Central memory CD4-positive, alpha-beta T cell (primary cell): Measurements from ENCODE around the gene LCN1.
"Not testable (repeated sequence)": the region's sequence is repeated elsewhere in the genome, so short reads cannot be mapped to it uniquely, and the experiment has no call there.

Experiments
- DNase-seq: peaks from one replicate; pipeline ENCODE4 v3.0.0; 2022

The LCN1 gene

DNA sequence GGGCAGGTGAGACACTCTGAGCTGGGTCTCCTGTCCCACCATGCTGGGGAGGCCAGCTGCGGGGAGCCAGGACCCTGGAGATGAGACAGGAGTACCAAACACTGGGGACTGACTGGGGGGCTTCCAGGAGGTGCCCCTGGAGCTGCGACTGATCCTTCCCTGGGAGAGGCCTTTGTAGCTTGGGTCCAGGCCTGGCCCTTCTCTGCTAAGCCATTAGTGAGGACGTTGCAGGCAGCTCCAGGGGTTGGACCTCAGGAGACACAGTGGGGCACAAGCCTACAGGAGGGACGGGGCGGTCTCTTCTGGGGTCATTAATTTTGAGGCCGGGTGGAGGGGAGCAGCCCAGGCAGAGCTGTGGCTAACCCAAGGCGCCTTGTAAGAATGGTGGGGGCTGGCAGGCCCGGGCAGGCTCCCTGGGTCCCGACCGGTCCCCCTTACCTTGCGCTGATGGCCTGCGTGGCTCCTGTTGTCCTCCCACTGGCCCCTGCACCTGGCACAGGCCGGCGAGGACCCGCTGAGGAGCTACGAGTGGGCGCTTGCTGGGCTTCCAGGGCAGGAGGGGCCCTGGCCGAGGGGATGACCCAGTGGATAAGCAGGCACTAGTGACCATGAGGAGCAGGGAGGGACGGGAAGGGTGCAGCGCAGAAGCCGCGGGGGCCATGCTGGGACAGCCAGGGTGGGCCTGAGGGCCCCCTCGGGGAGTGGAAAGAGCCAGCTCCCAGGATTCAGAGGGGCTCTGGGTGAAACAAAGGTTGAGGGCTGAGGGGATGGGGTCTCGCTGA lies 15.6 kb upstream of the LCN1 start:
- no peak for DNase-seq

GRCh38 chr9:135506327-135507103 lies 14.7 kb upstream of the LCN1 start:
- DNase-seq, result no peak

DNA sequence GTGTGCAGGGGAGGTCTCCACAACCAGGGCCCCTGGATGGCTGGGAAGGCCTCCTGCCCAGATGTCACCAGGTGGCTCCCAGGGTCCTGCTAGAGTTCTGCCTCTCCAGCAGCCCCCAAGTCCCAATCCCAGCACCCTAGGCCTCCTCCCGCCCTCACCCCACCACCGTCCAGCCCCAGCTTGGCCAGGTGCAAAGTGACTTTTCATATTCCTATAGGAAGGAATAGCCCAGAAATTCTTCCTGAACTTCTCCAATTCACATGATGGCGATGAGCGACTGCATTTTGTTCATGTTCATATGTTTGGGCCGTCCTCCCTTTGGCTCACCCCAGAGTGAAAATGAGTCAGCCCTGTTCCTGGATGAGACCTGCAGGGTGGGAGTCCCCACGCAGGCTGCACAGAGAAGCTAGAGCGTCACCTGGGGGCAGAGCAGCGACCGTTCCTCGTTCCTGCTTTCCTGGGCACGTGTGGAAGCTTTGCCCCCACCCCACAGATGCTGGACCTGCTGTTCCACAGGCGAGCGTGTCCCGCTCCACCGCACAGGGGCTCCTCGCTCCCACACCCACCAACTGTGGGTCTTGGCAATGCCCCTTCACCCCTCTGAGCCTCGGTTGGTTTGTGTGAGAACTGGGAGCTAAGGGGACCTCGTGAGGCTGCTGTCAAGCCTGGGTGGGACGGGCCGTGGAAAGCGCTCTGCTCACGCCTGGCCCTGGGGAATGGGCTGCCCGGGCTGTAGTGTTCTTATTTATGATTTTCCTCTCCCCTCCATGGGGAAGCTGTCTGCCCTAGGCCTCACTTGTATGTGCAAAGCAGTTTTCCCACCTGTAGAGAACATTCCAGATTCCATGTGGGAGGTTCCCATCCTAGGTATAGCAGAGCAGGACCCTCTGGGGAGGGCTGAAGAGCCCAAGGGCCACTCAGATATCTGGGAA lies 13.9 kb upstream of the LCN1 start:
- DNase-seq, result no peak

GRCh38 chr9:135508211-135508820 lies 12.9 kb upstream of the LCN1 start:
- DNase-seq, result no peak

- DNase-seq, result no peak
These were observed 11.8 kb upstream of the LCN1 start for GRCh38 chr9:135509458-135509857.

- DNase-seq, result no peak
These were observed 9.0 kb upstream of the LCN1 start for GRCh38 chr9:135512241-135512603.

DNA sequence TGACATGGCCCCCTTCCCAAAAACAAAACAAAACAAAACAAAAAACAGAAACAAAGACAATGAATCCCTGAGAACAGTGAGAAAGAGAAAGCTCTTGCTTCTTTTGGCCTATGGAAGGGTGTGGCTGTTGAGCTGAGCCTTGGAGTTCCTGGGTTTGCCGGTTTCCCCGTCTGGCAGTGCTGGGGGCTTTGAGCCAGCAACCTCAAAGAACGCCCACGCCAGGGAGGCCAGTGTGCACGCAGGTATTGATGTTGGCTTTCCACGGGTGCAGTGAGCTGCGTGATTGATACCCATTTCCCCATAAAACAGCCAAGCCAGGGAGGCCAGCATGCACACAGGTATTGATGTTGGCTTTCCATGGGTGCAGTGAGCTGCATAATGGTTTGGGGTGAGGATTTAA lies 8.3 kb upstream of the LCN1 start:
- DNase-seq, result no peak

DNA sequence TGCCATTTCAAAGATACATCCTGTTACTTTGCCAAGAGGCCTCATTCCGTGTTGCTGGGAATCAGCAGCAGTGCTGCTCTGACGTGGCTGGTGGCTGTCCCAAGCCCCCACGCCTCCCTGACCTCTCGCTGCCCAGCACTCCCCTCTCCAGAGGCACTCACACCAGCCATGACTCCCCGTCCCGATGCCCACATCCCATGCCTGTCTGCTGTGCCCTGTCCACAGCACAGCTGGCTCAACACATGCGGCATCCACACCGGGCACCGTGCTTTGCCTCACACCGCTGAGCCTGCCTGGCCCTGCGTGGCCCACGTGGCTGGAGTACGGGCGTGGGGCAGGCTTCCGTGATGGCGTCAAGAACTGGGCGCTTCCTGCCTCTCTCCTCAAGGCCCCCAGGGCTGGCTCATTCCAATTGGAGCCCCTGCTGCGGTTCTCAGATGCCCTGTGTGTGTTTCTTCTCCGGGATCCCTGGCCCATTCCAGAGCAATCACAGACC lies 7.8 kb upstream of the LCN1 start:
- no peak for DNase-seq

- DNase-seq, result not testable (repeated sequence)
These were observed 7.3 kb upstream of the LCN1 start for GRCh38 chr9:135513906-135514305.

DNA sequence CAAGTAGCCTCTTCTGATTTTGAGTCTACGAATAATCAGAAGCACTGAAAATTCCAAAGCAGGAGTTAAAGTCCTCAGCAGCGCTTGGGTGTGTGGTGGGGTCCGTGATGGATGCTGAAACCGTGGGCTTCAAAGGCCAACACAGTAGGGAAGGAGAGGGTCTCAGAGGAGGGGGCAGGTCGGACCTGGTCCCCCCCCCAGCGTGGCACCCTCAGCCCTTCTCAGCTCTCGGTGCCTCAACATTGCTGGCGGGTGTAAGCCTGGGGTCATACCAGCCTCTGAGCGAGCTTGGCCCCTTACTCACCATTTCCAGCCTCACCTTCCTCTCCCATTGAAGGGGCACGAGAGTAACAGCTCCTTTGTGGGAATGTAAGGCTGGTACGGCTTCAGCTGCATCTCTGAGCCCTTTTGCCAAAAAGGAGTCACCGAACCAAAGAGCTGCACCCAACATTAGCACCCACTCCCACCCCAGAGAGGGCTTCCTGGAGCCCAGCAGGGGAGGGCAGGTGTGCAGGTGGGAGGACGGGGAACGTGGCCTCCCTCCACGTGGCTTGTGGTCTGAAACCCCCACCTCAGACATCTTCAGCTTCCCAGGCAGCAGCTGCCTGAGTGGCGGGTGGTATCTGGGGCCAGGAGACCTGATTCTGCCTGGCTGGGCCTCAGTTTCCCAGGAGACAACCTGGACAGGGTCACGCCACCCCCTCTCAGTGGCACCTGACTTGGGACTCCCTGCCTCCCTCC lies 6.7 kb upstream of the LCN1 start:
- DNase-seq, result no peak

DNA sequence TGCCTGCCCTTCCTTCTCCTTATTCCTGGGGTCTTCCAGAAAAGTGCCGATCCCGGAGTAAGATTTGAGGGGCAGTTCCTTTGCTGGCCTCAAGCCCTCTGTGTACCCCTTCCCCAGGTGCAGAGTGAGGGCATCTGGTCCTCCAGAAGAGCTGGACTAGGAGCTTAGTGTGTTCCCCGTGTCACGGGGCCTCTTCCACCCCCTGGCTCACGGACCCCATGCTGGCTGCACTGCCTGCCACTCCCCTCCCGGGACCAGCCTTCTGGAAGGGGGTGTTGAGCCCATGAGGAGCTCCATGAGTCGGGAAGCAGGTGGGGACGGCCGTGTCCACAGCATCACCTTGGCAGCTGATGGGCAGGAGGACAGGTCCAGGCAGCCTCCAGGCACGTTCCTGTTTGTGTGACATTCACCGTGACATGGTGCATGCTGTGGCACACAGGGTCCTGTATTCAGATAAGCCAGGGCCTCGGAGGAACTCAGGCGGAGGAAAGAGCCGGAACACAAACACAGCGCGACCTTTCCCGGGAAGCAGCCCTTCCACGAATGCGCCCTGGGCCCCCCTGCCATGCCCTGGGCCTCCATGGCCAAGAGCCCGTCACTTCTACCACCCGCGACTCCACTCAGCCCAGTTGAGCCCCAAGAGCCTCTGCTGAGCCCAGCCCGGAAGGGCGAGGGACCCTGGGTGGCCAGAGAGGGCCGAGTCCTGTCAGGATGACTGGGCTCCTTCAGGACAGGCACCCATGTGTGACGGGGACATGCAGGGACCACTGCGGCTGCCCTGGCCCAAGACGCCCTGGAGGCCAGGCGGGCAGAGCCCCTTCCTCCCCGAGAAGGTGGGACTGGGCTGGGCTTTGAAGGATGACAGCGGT lies 5.9 kb upstream of the LCN1 start:
- no peak for DNase-seq

GRCh38 chr9:135516132-135516860 lies 4.9 kb upstream of the LCN1 start:
- no peak for DNase-seq

DNA sequence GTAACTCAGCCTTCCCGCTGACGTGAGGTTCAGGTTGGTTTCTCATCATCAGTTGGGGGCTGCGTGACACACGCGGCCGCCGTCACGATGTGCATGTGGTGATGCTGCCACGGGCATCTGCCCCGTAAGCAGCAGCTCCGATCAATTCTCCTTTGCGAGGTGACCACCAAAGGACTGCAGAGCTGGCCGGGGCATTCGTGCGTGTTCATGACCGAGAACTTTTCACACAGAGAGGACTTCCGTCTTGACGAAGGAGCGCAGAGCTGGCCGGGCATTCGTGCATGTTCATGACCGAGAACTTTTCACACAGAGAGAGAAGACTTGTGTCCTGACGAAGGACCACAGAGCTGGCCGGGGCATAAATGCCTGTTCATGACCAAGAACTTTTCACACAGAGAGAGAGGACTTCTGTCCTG lies 3.8 kb upstream of the LCN1 start:
- DNase-seq, result no peak

GRCh38 chr9:135519179-135519971 lies 1.9 kb upstream of the LCN1 start:
- no peak for DNase-seq

DNA sequence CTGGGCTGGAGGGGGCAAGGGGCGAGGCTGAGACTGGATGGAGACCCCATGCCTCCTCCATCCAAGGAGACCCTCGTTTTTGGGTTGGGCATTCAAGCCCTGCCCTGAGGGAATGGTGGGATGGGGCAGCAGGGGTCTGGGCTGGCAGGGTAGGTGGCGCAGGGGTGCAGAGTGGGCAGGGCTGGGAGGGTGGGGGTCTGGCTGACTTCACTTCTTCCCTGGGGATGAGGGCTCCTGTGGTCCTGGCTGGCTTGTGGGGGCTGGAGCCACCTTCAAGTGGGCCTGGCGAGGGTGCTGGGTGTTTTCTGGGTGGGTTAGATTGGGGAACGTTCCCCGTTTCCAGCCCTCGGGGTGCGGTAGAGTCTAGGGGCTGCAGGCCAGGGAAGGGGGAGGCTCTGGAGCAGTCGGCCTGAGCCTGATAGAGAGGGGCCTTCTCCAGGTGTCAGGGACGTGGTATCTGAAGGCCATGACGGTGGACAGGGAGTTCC lies 412 bp downstream of the LCN1 start:
- no peak for DNase-seq

- no peak for DNase-seq
These were observed 1.1 kb downstream of the LCN1 start for GRCh38 chr9:135522137-135522877.

DNA sequence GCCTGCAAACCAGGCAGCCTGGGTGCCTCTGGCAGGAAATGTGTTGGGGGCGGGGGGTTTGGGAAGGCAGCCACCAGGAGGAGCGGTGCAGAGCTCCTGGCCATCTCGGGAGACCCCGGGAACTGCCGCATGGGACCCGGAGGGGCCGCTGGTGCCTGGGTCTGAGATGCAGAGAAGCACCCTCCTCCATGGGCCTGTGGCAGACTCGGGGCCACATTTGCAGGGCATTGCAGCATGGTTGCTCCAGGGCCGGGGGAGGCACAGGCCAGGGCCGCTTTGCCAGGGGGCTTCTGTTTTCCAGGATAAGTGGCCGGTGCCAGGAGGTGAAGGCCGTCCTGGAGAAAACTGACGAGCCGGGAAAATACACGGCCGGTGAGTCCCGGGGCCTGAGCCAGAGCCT lies 1.7 kb downstream of the LCN1 start:
- no peak for DNase-seq

GRCh38 chr9:135523521-135524129 lies 2.4 kb downstream of the LCN1 start:
- DNase-seq, result no peak
